ENCODE data around the gene EPHB1. TPM values are rescaled to one million over a fixed set of nuclear protein-coding genes. Genes with fewer than 3 reads are reported as not detected.

EPHB1 gene
- total RNA-seq, 4 donors from 2014 or later = 0.82 to 2.2 (median 1.2) TPM

DNA sequence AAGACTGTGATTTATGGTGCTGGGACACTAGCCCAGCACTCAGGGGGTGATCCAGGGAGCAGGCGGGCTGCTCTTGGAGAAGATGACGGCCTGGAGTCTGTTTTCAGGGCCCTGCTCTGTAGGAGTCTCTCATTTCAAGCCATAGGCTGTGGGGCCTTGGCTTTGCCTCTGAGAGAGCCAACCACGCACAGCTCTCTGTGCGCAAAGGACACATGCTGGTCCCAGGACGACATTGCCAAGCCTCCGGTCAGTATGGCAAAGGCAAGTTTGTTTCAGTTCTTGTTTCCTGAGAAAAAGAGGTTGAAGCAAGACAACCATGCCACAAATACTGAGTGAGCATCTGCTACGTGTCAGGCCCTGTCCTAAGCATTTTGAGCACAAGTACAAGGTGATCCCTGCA is 197.1 kb downstream of the EPHB1 start:
- TF ChIP-seq POLR2A (IDR thresholded peaks at IDR 0.05) (no peak), EP300 (IDR thresholded peaks at IDR 0.05; ENCODE audit: low read depth) (no peak), POLR2AphosphoS5 (IDR thresholded peaks at IDR 0.05) (no peak)
- TF ChIP-seq, protein P1, sequence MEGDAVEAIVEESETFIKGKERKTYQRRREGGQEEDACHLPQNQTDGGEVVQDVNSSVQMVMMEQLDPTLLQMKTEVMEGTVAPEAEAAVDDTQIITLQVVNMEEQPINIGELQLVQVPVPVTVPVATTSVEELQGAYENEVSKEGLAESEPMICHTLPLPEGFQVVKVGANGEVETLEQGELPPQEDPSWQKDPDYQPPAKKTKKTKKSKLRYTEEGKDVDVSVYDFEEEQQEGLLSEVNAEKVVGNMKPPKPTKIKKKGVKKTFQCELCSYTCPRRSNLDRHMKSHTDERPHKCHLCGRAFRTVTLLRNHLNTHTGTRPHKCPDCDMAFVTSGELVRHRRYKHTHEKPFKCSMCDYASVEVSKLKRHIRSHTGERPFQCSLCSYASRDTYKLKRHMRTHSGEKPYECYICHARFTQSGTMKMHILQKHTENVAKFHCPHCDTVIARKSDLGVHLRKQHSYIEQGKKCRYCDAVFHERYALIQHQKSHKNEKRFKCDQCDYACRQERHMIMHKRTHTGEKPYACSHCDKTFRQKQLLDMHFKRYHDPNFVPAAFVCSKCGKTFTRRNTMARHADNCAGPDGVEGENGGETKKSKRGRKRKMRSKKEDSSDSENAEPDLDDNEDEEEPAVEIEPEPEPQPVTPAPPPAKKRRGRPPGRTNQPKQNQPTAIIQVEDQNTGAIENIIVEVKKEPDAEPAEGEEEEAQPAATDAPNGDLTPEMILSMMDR (IDR thresholded peaks at IDR 0.05) = no peak
- no peak for DNase-seq
- intact Hi-C loops (cut with DNase I; ENCODE audit: low total_unique reads) (no loop called here), in situ Hi-C loops (cut with MboI; ENCODE audit: low pct_ligation_motif_present in 1 of 4, low pct_unique_long_range_greater_than_20kb in 1 of 4, low sequenced_read_pairs in 3 of 4) (no loop called here)
- Histone ChIP-seq H3K36me3 (no peaks in the 10 kb centered on the region), H3K9me3 (no peaks in the 10 kb centered on the region), H3K4me3 (no peak overlapping the region), H3K27ac (no peak overlapping the region), H3K27me3 (no peaks in the 10 kb centered on the region), H3K4me1 (no peaks in the 10 kb centered on the region)
- 86% methylated on average over 7 of the region's 7 CpGs; no CpG with 5 or more reads in 1 of the 2 donors for WGBS, 2 donors (ENCODE audit: low coverage in 1 of 2)

DNA sequence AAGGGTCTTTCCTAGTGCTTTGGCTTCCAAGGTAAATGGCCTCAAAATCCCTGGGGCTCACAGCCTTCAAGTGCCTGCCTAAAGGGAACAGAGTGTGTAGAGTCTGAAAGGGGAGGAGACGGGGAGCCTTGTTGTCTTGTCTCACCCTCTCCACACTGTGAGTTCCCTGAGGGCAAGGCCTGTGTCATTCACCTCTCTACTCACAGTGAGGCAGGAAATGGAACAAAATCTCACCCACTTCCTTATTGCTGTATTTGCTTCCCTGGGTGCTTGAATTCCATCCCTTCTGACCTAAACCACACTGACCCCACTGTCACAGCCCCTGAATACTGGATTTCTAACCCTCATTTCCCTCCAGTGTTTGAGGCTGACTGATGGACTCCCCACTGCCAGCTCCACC is 197.5 kb downstream of the EPHB1 start:
- no peak for DNase-seq
- Histone ChIP-seq H3K4me1 (no peaks in the 10 kb centered on the region), H3K27me3 (no peaks in the 10 kb centered on the region), H3K9me3 (no peaks in the 10 kb centered on the region), H3K27ac (no peak overlapping the region), H3K4me3 (no peak overlapping the region), H3K36me3 (no peaks in the 10 kb centered on the region)
- intact Hi-C loops (cut with DNase I; ENCODE audit: low total_unique reads) (no loop called here), in situ Hi-C loops (cut with MboI; ENCODE audit: low pct_ligation_motif_present in 1 of 4, low pct_unique_long_range_greater_than_20kb in 1 of 4, low sequenced_read_pairs in 3 of 4) (no loop called here)
- TF ChIP-seq POLR2A (IDR thresholded peaks at IDR 0.05) = no peak
- TF ChIP-seq, protein P1 (IDR thresholded peaks at IDR 0.05) = no peak
- no peak for TF ChIP-seq EP300 (IDR thresholded peaks at IDR 0.05; ENCODE audit: low read depth)
- TF ChIP-seq POLR2AphosphoS5 (IDR thresholded peaks at IDR 0.05) = no peak
- WGBS, 2 donors (ENCODE audit: low coverage in 1 of 2) = 63% methylated on average over 1 of the region's 1 CpG; no CpG with 5 or more reads in 1 of the 2 donors

DNA sequence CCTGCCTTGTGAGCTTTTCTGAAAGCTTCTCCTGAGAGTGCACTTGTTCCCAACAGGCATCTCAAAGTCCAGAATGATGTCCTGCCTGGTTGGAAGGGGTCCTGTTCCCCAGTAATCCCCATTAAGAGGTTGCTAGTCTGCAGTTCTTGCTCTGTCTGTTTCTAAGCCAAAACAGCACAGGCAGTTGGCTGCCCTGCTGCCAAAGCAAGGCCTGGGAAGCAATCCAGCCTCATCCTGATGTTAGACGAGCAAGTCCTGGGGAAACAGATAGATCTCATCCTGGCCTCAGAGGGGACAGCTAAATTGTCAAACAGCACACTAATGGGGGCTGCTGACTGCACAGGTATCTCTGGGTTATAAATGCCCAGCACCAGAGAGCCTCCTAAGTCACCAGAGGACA is 198.0 kb downstream of the EPHB1 start:
- Histone ChIP-seq H3K36me3 (no peaks in the 10 kb centered on the region), H3K27me3 (no peaks in the 10 kb centered on the region), H3K4me3 (no peak overlapping the region), H3K4me1 (no peaks in the 10 kb centered on the region), H3K9me3 (no peaks in the 10 kb centered on the region), H3K27ac (no peak overlapping the region)
- 50% methylated on average over 1 of the region's 1 CpG; no CpG with 5 or more reads in 1 of the 2 donors for WGBS, 2 donors (ENCODE audit: low coverage in 1 of 2)
- intact Hi-C loops (cut with DNase I; ENCODE audit: low total_unique reads) = no loop called here
- in situ Hi-C loops (cut with MboI; ENCODE audit: low pct_ligation_motif_present in 1 of 4, low pct_unique_long_range_greater_than_20kb in 1 of 4, low sequenced_read_pairs in 3 of 4) = no loop called here
- DNase-seq = no peak
- no peak for TF ChIP-seq POLR2AphosphoS5 (IDR thresholded peaks at IDR 0.05)
- TF ChIP-seq, protein P1 (IDR thresholded peaks at IDR 0.05) = no peak
- no peak for TF ChIP-seq EP300 (IDR thresholded peaks at IDR 0.05; ENCODE audit: low read depth)
- TF ChIP-seq POLR2A (IDR thresholded peaks at IDR 0.05) = no peak

DNA sequence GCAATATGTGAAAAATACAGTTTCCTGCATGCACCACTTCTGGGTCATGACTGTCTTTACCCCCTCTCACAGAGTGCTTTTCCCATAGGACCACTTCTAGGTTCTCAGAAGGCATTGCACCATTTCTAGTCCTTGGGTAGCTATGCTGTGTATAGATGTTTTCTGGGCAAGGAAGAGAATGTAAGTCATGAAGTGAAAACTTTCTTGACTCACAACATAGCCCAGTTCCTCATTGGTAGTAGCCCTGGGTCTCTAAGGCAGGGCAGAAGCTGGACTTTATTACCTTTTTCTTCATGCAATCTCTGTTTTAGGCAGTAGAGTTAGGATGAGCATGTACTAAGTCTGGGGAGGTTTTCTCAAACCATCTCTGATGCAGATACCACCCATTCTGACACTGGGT is 203.1 kb downstream of the EPHB1 start:
- Histone ChIP-seq H3K27me3 (no peaks in the 10 kb centered on the region), H3K27ac (no peak overlapping the region), H3K9me3 (no peaks in the 10 kb centered on the region), H3K4me1 (no peaks in the 10 kb centered on the region), H3K36me3 (no peaks in the 10 kb centered on the region), H3K4me3 (no peak overlapping the region)
- TF ChIP-seq POLR2A (IDR thresholded peaks at IDR 0.05) (no peak), EP300 (IDR thresholded peaks at IDR 0.05; ENCODE audit: low read depth) (no peak), POLR2AphosphoS5 (IDR thresholded peaks at IDR 0.05) (no peak)
- TF ChIP-seq, protein P1 (IDR thresholded peaks at IDR 0.05) = no peak
- in situ Hi-C loops (cut with MboI; ENCODE audit: low pct_ligation_motif_present in 1 of 4, low pct_unique_long_range_greater_than_20kb in 1 of 4, low sequenced_read_pairs in 3 of 4) = no loop called here
- intact Hi-C loops (cut with DNase I; ENCODE audit: low total_unique reads) = no loop called here
- DNase-seq = no peak

All from transverse colon (tissue), 4 donors.